Measurements from ENCODE around the gene VPS39.

DNA sequence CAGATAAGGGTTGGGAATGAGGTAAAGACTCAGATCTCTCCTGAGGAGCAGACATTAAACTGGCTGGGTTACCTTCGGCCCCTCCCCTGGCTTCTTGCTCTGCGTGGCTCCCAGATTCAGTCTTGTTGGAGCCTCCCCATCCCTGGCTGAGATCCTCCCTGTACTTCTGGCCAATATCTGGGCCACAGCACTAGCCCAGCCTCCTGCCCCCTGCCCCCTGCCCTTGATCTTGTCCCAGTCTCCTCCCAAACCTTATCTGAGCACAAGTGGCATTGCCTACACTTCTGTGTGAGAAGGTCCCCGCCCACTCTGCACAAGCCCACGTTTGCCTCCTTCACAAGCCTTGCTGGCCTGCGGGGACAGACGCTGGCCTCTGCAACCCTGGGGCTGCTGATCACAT lies 68.5 kb downstream of the VPS39 start:
- TF ChIP-seq, protein P1, sequence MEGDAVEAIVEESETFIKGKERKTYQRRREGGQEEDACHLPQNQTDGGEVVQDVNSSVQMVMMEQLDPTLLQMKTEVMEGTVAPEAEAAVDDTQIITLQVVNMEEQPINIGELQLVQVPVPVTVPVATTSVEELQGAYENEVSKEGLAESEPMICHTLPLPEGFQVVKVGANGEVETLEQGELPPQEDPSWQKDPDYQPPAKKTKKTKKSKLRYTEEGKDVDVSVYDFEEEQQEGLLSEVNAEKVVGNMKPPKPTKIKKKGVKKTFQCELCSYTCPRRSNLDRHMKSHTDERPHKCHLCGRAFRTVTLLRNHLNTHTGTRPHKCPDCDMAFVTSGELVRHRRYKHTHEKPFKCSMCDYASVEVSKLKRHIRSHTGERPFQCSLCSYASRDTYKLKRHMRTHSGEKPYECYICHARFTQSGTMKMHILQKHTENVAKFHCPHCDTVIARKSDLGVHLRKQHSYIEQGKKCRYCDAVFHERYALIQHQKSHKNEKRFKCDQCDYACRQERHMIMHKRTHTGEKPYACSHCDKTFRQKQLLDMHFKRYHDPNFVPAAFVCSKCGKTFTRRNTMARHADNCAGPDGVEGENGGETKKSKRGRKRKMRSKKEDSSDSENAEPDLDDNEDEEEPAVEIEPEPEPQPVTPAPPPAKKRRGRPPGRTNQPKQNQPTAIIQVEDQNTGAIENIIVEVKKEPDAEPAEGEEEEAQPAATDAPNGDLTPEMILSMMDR (conservative IDR thresholded peaks at IDR 0.05 in 1 of 2, IDR thresholded peaks at IDR 0.05 in 1 of 2; ENCODE audit: low read depth in 1 of 2, low read length in 2 of 2): no peak
- no peak for TF ChIP-seq EZH2 (IDR thresholded peaks at IDR 0.05; ENCODE audit: low read length, missing control alignments)

Measured in fibroblast of lung (primary cell).